NT2/D1 (cell line): ENCODE measurements around the gene FASTKD3.
"Not testable (repeated sequence)": the region's sequence is repeated elsewhere in the genome, so short reads cannot be mapped to it uniquely, and the experiment has no call there.

Experiments used
- DNase-seq: peaks from one replicate; pipeline ENCODE4 v3.0.0-alpha.2; 2011; ENCODE audit warnings: low read depth, low spot score
- H3K27me3 ChIP-seq: 2 replicates; pipeline ENCODE4 v1.6.0; 2011; ENCODE audit warnings: mild to moderate bottlenecking; ENCODE audit not compliant: insufficient read length, insufficient read depth
- H3K36me3 ChIP-seq: 2 replicates; pipeline ENCODE4 v1.6.1; 2011; ENCODE audit warnings: mild to moderate bottlenecking, low read length, mixed read lengths; ENCODE audit not compliant: insufficient read depth, insufficient read length
- H3K4me1 ChIP-seq: 2 replicates; pipeline ENCODE4 v1.5.1; 2011; ENCODE audit not compliant: insufficient read depth, insufficient read length
- H3K4me3 ChIP-seq: 2 replicates; pipeline ENCODE4 v1.5.1; 2011; ENCODE audit warnings: low read depth; ENCODE audit not compliant: insufficient read length
- H3K9ac ChIP-seq: 2 replicates; pipeline ENCODE4 v1.6.0; 2011; ENCODE audit warnings: low read depth; ENCODE audit not compliant: insufficient read length
- H3K9me3 ChIP-seq: 2 replicates; pipeline ENCODE4 v1.5.1; 2011; ENCODE audit warnings: mild to moderate bottlenecking, low read length; ENCODE audit not compliant: insufficient read depth
- SUZ12 ChIP-seq: IDR thresholded peaks from 2 replicates; pipeline ENCODE4 v1.6.1; 2011; ENCODE audit not compliant: insufficient read length, insufficient read depth; ENCODE audit errors: extremely low read depth
- YY1 ChIP-seq: IDR thresholded peaks from 2 replicates; pipeline ENCODE4 v1.6.1; 2011; ENCODE audit not compliant: insufficient read length, insufficient read depth
- ZNF274 ChIP-seq: IDR thresholded peaks from 2 replicates; pipeline ENCODE4 v1.6.1; 2011; ENCODE audit warnings: mild to moderate bottlenecking, low read depth, low read length

The FASTKD3 gene, protein sequence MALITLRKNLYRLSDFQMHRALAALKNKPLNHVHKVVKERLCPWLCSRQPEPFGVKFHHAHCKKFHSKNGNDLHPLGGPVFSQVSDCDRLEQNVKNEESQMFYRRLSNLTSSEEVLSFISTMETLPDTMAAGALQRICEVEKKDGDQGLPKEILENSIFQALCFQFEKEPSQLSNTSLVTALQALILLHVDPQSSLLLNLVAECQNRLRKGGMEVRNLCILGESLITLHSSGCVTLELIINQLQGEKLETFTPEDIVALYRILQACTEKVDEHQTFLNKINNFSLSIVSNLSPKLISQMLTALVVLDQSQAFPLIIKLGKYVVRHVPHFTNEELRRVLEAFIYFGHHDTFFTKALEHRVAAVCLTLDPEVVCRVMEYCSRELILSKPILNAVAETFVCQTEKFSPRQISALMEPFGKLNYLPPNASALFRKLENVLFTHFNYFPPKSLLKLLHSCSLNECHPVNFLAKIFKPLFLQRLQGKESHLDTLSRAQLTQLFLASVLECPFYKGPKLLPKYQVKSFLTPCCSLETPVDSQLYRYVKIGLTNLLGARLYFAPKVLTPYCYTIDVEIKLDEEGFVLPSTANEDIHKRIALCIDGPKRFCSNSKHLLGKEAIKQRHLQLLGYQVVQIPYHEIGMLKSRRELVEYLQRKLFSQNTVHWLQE

GRCh38 chr5:7868773-7869473 lies at the start of gene FASTKD3, which contains the start of gene MTRR:
TSS of gene FASTKD3 (minus strand) at chr5:7869031. CDS start at chr5:7868083, 948 bp downstream.
TSS of gene MTRR (plus strand) at chr5:7869148. CDS start at chr5:7870795, 1,647 bp downstream.
- peak within 1 kb of the TSS; percentile 95 for H3K9ac ChIP-seq
- peak within 1 kb of the TSS; percentile 80 for H3K4me3 ChIP-seq
- no peaks in the 10 kb centered on the region for H3K9me3 ChIP-seq
- no peaks in the 10 kb centered on the region for H3K27me3 ChIP-seq
- TF ChIP-seq ZNF274 (no peak), SUZ12 (no peak), YY1 (no peak)
- H3K4me1 ChIP-seq: no peaks in the 10 kb centered on the region
- DNase-seq: peak; percentile 69
- H3K36me3 ChIP-seq: peaks cover 62% of the 10 kb centered on the region

DNA sequence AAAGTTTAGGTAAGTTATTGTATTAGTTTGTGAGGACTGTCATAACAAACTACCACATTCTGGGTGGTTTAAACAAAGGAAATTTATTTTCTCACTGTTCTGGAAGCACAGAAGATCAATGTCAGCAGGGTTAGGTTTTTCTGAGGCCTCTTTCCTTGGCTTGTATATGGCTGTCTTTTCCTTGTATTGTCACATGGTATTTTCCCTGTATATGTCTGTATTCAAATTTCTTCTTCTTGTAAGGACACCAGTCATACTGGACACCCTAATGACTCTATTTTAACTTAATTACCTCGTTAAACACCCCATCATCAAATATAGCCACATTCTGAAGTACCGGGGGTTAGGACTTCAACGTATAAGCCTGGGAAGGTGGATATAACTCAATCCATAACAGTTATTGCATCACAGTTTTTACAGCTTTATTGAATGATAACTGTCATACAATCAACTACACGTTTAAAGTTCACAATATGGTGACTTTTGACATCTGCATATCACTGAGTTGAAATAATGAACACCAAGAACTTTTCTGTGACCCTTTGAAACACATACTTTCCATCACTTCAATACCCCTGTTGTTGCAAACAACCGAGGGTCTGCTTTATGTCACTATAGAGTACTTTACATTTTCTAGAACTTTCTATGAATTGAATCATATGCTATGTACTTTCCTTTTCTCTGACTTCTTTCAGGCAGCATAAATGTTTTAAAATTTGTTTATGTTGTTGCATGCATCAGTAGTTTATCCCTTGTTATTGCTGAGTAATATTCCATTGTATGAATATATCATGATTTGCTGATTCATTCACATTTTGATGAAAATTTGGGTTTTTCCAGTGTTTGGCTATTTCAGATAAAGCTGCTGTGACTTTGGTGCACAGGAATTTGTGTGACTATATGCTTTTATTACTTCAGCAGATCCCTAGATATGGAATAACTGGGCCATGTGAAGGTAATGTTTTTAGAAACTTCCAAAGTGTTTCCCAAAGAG lies 48.6 kb upstream of the FASTKD3 start:
- no peak for DNase-seq
- TF ChIP-seq SUZ12 (no peak), ZNF274 (no peak), YY1 (no peak)
- H3K36me3 ChIP-seq: no peaks in the 10 kb centered on the region
- no peaks in the 10 kb centered on the region for H3K27me3 ChIP-seq
- H3K4me3 ChIP-seq: no peak overlapping the region
- H3K9me3 ChIP-seq: no peaks in the 10 kb centered on the region
- no peaks in the 10 kb centered on the region for H3K4me1 ChIP-seq
- no peak overlapping the region for H3K9ac ChIP-seq

DNA sequence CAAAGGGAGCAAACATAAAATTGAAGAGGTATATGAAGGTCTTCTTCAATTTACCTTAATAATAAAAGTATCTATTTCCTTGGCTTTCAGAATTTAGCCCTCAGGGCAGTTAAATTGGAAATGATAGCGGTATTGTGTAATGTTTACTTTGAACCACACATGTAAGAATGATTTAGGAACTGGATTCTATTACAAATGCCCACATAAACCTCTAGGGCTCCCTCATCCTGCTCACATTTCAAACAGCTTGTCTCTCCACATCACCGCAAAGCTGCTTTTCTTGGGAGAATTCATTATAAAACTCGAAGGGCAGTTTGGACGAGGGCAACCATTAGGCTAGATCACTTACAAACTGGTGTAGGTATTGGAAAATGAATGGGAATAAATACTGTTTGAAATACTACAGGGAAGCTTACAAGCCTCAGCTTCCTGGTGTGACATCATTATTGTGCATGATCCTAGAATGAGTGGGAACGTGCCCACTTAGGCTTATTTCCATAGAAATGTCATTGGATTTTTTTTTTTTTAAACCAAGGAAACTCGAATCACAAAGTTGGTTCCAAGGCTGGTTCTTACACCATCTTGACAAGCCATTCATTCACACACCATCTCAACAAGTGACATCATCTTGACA lies 47.5 kb upstream of the FASTKD3 start:
- Histone ChIP-seq H3K27me3 (no peaks in the 10 kb centered on the region), H3K36me3 (no peaks in the 10 kb centered on the region), H3K4me3 (no peak overlapping the region), H3K9me3 (peaks cover 5% of the 10 kb centered on the region; the same call in 1 of the 2 replicates), H3K4me1 (no peaks in the 10 kb centered on the region), H3K9ac (no peak overlapping the region)
- TF ChIP-seq YY1 (no peak), SUZ12 (no peak), ZNF274 (no peak)
- DNase-seq: no peak

- not testable (repeated sequence) for H3K9ac ChIP-seq, H3K4me3 ChIP-seq, H3K27me3 ChIP-seq, DNase-seq, H3K4me1 ChIP-seq
- H3K36me3 ChIP-seq: peaks cover 14% of the 10 kb centered on the region
- H3K9me3 ChIP-seq: peaks cover 18% of the 10 kb centered on the region
Measured at GRCh38 chr5:7911429-7911771, 42.6 kb upstream of the FASTKD3 start.

GRCh38 chr5:7910738-7911428 lies 42.1 kb upstream of the FASTKD3 start:
- Histone ChIP-seq H3K9me3 (peaks cover 18% of the 10 kb centered on the region), H3K4me1 (no peaks in the 10 kb centered on the region), H3K27me3 (no peaks in the 10 kb centered on the region), H3K4me3 (no peak overlapping the region), H3K9ac (no peak overlapping the region), H3K36me3 (peaks cover 14% of the 10 kb centered on the region)
- DNase-seq: no peak
- no peak for TF ChIP-seq ZNF274
- TF ChIP-seq YY1: no peak
- TF ChIP-seq SUZ12: no peak

DNA sequence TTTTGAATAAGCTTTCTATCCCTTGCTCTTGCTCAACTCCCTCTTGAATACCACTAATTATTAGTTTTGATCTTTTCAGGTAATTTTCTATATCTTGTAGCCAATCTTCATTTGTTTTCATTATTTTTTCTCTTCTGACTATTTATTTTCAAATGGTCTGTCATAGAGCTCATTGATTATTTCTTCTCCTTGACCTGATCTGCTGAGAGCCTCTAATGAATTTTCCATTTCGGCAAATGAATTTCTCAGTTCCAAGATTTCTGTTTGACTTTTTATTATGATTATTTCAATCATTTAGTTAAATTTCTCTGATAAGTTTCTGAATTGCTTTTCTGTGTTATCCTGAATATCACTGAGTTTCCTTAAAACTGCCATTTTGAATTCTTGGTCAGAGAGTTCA lies 39.5 kb upstream of the FASTKD3 start:
- no peak overlapping the region for H3K9ac ChIP-seq
- no peak for TF ChIP-seq ZNF274
- TF ChIP-seq YY1: no peak
- no peak for TF ChIP-seq SUZ12
- peaks cover 26% of the 10 kb centered on the region for H3K36me3 ChIP-seq
- no peak overlapping the region for H3K4me3 ChIP-seq
- H3K9me3 ChIP-seq: peaks cover 18% of the 10 kb centered on the region
- no peaks in the 10 kb centered on the region for H3K4me1 ChIP-seq
- no peak for DNase-seq
- H3K27me3 ChIP-seq: no peaks in the 10 kb centered on the region
